GM12878 (cell line): ENCODE results near the gene TMED6. TPM values are rescaled to one million over a fixed set of nuclear protein-coding genes. Genes with fewer than 3 reads are reported as not detected.

ENCODE experiments used
- IRF4 ChIP-seq: IDR thresholded peaks from 2 replicates; pipeline ENCODE4 v1.6.1; 2011; ENCODE audit warnings: low read depth, low read length
- POLR2AphosphoS2 ChIP-seq: IDR thresholded peaks from 2 replicates; pipeline ENCODE4 v1.6.1; 2011; ENCODE audit warnings: low read depth, mild to moderate bottlenecking, low read length, improper control_type of control experiment, moderate library complexity
- RAD21 ChIP-seq: IDR thresholded peaks from 2 replicates; pipeline ENCODE4 v1.6.1; 2011; ENCODE audit warnings: mild to moderate bottlenecking, low read depth, low read length, moderate library complexity; ENCODE audit not compliant: insufficient read depth
- SUPT20H ChIP-seq: IDR thresholded peaks from 2 replicates; pipeline ENCODE4 v1.6.1; 2011; ENCODE audit warnings: low read depth, mild to moderate bottlenecking, low read length, moderate library complexity, borderline replicate concordance; ENCODE audit not compliant: control insufficient read depth
- polyA plus RNA-seq, 11 experiments: library from polyadenylated mRNA; depleted of rRNA in 4 of 11; unstranded in 6 of 11; stranded (reverse) in 5 of 11; fragments of >200 nt; fragmentation: Nextera tagmentation in 4 of 11; fragmentation: Illumina TruSeq in 1 of 11; extraction: Ambion mirVana in 4 of 11; extraction: Trizol in 1 of 11; gene quantifications; 1 replicate in 1 of 11; 2 replicates in 10 of 11; pipeline versions ENCODE4 v1.2.1 to v1.2.3, GENCODE V29; 2011 to 2016; ENCODE audit warnings: inconsistent platforms in 2 of 11, missing spikeins in 2 of 11, low read depth in 1 of 11
- total RNA-seq, 4 experiments: library from RNA; depleted of rRNA in 3 of 4; stranded (reverse); fragments of >200 nt in 3 of 4; fragmentation: Illumina TruSeq in 1 of 4; extraction: Trizol in 1 of 4; gene quantifications; 2 replicates each; pipeline versions ENCODE4 v1.2.1 to v1.2.3, GENCODE V29; 2013 to 2021
- TF ChIP-seq, protein P1 (sequence below): fragments of 150-350 bp; IDR thresholded peaks from 2 replicates; pipeline ENCODE4 v1.6.1; 2016; ENCODE audit warnings: low read depth, low read length
- TF ChIP-seq, protein P2 (sequence below): fragments of 450-650 bp; IDR thresholded peaks from 2 replicates; pipeline ENCODE4 v1.6.1; 2017; ENCODE audit warnings: mild to moderate bottlenecking, moderate library complexity

TMED6 gene
- total and polyA plus RNA-seq, 10 of the 15 experiments (the other 5 are each of a cell fraction or from before 2014, with no cell fraction given), result 0.27 to 1.7 (median 0.78) TPM

DNA sequence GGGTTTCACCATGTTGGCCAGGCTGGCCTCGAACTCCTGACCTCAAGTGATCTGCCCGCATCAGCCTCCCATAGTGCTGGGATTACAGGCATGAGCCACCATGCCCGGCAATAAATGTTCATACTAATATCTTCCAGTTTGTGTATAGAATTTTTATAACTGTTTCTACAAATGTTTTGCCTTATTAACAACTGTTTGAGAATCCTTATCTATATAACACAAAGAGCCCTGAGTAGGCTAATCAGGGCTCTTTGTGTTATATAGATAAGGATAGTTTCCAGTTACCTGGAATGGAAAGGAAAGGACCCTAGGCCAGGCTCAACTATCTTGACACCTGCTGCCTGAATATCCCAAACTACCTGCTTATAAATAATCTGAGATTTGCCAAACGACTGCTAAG is 17.3 kb upstream of the TMED6 start (continued):
- TF ChIP-seq, protein P1, sequence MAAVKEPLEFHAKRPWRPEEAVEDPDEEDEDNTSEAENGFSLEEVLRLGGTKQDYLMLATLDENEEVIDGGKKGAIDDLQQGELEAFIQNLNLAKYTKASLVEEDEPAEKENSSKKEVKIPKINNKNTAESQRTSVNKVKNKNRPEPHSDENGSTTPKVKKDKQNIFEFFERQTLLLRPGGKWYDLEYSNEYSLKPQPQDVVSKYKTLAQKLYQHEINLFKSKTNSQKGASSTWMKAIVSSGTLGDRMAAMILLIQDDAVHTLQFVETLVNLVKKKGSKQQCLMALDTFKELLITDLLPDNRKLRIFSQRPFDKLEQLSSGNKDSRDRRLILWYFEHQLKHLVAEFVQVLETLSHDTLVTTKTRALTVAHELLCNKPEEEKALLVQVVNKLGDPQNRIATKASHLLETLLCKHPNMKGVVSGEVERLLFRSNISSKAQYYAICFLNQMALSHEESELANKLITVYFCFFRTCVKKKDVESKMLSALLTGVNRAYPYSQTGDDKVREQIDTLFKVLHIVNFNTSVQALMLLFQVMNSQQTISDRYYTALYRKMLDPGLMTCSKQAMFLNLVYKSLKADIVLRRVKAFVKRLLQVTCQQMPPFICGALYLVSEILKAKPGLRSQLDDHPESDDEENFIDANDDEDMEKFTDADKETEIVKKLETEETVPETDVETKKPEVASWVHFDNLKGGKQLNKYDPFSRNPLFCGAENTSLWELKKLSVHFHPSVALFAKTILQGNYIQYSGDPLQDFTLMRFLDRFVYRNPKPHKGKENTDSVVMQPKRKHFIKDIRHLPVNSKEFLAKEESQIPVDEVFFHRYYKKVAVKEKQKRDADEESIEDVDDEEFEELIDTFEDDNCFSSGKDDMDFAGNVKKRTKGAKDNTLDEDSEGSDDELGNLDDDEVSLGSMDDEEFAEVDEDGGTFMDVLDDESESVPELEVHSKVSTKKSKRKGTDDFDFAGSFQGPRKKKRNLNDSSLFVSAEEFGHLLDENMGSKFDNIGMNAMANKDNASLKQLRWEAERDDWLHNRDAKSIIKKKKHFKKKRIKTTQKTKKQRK, result no peak
- TF ChIP-seq RAD21 (no peak), IRF4 (no peak), POLR2AphosphoS2 (no peak), SUPT20H (no peak)
- TF ChIP-seq, protein P2, sequence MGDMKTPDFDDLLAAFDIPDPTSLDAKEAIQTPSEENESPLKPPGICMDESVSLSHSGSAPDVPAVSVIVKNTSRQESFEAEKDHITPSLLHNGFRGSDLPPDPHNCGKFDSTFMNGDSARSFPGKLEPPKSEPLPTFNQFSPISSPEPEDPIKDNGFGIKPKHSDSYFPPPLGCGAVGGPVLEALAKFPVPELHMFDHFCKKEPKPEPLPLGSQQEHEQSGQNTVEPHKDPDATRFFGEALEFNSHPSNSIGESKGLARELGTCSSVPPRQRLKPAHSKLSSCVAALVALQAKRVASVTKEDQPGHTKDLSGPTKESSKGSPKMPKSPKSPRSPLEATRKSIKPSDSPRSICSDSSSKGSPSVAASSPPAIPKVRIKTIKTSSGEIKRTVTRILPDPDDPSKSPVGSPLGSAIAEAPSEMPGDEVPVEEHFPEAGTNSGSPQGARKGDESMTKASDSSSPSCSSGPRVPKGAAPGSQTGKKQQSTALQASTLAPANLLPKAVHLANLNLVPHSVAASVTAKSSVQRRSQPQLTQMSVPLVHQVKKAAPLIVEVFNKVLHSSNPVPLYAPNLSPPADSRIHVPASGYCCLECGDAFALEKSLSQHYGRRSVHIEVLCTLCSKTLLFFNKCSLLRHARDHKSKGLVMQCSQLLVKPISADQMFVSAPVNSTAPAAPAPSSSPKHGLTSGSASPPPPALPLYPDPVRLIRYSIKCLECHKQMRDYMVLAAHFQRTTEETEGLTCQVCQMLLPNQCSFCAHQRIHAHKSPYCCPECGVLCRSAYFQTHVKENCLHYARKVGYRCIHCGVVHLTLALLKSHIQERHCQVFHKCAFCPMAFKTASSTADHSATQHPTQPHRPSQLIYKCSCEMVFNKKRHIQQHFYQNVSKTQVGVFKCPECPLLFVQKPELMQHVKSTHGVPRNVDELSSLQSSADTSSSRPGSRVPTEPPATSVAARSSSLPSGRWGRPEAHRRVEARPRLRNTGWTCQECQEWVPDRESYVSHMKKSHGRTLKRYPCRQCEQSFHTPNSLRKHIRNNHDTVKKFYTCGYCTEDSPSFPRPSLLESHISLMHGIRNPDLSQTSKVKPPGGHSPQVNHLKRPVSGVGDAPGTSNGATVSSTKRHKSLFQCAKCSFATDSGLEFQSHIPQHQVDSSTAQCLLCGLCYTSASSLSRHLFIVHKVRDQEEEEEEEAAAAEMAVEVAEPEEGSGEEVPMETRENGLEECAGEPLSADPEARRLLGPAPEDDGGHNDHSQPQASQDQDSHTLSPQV, result no peak
